ENCODE results near the gene CRTAC1. TPM values are rescaled to one million over a fixed set of nuclear protein-coding genes. Genes with fewer than 3 reads are reported as not detected.
A peak's percentile ranks its signal among the peaks of the same experiment; 100 is the strongest.

CRTAC1 gene, protein sequence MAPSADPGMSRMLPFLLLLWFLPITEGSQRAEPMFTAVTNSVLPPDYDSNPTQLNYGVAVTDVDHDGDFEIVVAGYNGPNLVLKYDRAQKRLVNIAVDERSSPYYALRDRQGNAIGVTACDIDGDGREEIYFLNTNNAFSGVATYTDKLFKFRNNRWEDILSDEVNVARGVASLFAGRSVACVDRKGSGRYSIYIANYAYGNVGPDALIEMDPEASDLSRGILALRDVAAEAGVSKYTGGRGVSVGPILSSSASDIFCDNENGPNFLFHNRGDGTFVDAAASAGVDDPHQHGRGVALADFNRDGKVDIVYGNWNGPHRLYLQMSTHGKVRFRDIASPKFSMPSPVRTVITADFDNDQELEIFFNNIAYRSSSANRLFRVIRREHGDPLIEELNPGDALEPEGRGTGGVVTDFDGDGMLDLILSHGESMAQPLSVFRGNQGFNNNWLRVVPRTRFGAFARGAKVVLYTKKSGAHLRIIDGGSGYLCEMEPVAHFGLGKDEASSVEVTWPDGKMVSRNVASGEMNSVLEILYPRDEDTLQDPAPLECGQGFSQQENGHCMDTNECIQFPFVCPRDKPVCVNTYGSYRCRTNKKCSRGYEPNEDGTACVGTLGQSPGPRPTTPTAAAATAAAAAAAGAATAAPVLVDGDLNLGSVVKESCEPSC
- total RNA-seq = under 1 TPM in 2 of 4 donors, not detected in 2; 0.41 to 0.79 TPM

DNA sequence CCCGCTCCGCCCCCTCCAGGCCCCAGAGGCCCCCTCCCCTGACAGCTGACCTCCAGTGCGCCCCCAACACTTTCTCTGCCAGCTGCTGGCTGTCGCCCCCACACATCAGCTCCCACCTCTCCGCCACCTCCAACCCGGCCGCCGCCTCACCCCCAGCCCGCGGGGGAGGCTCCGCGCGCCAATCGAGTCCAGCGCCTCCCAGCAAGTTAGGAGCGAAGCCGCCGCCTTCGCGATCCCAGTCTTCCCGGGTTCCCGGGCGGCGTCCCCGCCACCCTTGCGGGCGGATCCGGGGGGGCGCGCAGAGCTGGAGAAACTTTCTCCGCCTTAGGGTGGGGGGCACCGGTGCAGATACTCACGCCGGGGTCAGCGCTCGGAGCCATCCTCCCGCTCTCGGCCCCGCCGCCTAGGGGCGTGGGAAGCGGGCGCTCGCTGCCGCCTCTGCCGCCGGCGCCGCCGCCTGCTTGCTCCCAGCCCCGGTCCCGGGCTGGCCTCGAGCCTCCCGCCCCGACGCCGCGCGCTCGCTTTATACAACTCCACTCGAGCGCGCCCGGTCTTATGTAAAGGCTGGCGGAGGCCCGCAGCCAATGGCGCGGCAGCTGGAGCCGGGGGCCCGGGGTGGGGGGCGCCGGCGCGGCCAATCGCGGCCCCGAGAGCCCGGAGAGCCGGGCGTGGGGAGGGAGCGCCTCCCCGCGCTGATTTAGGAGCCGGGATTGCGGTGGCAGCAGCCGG is at the start of gene CRTAC1:
Gene CRTAC1 (minus strand): TSS at position 529 of the 729 bp plus-strand sequence. CDS start 149 bp downstream, at position 380.
- Histone ChIP-seq H3K9me3 (no peaks in the 10 kb centered on the region), H3K27ac (no peak within 1 kb of the TSS), H3K36me3 (no peaks in the 10 kb centered on the region), H3K4me3 (peak within 1 kb of the TSS; percentile 13 to 50 (median 32)), H3K4me1 (peaks cover 7 to 19% (median 17%) of the 10 kb centered on the region in 4 donors), H3K27me3 (peaks cover 95% of the 10 kb centered on the region)
- peak; percentile 41 for DNase-seq
- intact Hi-C loops (cut with DNase I; ENCODE audit: low total_unique reads) = no loop called here
- in situ Hi-C loops (cut with MboI; ENCODE audit: low pct_ligation_motif_present in 1 of 4, low pct_unique_long_range_greater_than_20kb in 1 of 4, low sequenced_read_pairs in 3 of 4) = loop anchor here in 2 of 4 donors (25.0 kb wide), 2 partner anchors 118 to 243 kb away; no protein-coding TSS in a partner anchor
- 3% methylated on average over 41 of the region's 86 CpGs; no CpG with 5 or more reads in 1 of the 2 donors for WGBS, 2 donors (ENCODE audit: low coverage in 1 of 2)
- TF ChIP-seq POLR2A (IDR thresholded peaks at IDR 0.05) (no peak), POLR2AphosphoS5 (IDR thresholded peaks at IDR 0.05) (peak in 1 of 3 donors; percentile 51)

DNA sequence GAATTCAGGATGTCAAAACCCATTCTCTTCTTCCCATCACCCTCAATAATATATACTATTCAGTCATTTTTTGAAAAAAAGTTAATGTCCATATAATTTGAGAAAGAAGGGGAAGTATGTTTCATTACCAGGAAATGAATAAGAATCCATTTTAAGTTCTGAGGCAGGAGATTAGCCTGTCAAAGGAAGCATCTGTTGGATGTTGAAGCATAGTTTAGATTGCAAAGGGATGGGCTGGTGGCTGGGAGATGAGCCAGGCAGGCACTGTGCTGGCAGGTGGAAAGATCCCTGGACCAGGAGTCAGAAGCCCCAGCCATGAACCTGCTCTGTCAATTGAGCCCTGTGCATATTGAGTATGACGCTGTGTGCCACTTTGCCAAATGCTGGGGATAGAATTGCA is 48.4 kb upstream of the CRTAC1 start:
- Histone ChIP-seq H3K4me3 (no peak overlapping the region), H3K27ac (no peak overlapping the region), H3K27me3 (peaks cover 5% of the 10 kb centered on the region), H3K4me1 (no peaks in the 10 kb centered on the region), H3K9me3 (no peaks in the 10 kb centered on the region), H3K36me3 (no peaks in the 10 kb centered on the region)
- in situ Hi-C loops (cut with MboI; ENCODE audit: low pct_ligation_motif_present in 1 of 4, low pct_unique_long_range_greater_than_20kb in 1 of 4, low sequenced_read_pairs in 3 of 4) (no loop called here), intact Hi-C loops (cut with DNase I; ENCODE audit: low total_unique reads) (no loop called here)
- no peak for DNase-seq
- TF ChIP-seq, protein P1, sequence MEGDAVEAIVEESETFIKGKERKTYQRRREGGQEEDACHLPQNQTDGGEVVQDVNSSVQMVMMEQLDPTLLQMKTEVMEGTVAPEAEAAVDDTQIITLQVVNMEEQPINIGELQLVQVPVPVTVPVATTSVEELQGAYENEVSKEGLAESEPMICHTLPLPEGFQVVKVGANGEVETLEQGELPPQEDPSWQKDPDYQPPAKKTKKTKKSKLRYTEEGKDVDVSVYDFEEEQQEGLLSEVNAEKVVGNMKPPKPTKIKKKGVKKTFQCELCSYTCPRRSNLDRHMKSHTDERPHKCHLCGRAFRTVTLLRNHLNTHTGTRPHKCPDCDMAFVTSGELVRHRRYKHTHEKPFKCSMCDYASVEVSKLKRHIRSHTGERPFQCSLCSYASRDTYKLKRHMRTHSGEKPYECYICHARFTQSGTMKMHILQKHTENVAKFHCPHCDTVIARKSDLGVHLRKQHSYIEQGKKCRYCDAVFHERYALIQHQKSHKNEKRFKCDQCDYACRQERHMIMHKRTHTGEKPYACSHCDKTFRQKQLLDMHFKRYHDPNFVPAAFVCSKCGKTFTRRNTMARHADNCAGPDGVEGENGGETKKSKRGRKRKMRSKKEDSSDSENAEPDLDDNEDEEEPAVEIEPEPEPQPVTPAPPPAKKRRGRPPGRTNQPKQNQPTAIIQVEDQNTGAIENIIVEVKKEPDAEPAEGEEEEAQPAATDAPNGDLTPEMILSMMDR (IDR thresholded peaks at IDR 0.05) = no peak
- TF ChIP-seq POLR2AphosphoS5 (IDR thresholded peaks at IDR 0.05) (no peak), EP300 (IDR thresholded peaks at IDR 0.05; ENCODE audit: low read depth) (no peak), POLR2A (IDR thresholded peaks at IDR 0.05) (no peak)
- WGBS, 2 donors (ENCODE audit: low coverage in 1 of 2) = 100% methylated on average over 1 of the region's 1 CpG; no CpG with 5 or more reads in 1 of the 2 donors

DNA sequence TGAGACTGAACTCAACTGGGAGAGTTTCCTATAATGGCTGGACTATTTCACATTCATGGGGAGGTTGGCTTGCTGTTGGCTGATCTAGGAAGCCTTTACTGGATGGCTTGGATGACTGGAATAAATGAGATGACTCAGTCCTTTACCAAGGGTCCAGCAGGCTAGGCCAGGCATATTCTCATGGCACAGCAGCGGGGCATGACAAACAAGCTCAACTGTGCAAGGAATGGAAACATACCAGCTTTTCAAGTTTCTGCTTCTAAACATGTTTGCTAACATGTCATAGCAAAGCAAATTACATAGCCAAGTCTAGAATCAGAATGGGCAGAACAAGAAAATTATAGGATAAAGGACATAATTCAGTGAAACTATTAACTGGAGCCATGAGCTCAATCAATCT is 46.8 kb upstream of the CRTAC1 start:
- intact Hi-C loops (cut with DNase I; ENCODE audit: low total_unique reads) = no loop called here
- in situ Hi-C loops (cut with MboI; ENCODE audit: low pct_ligation_motif_present in 1 of 4, low pct_unique_long_range_greater_than_20kb in 1 of 4, low sequenced_read_pairs in 3 of 4) = no loop called here
- WGBS, 2 donors (ENCODE audit: low coverage in 1 of 2) = 61% methylated on average over 1 of the region's 1 CpG; no CpG with 5 or more reads in 1 of the 2 donors
- Histone ChIP-seq H3K4me3 (no peak overlapping the region), H3K4me1 (no peaks in the 10 kb centered on the region), H3K27ac (no peak overlapping the region), H3K36me3 (no peaks in the 10 kb centered on the region), H3K27me3 (peaks cover 8% of the 10 kb centered on the region), H3K9me3 (no peaks in the 10 kb centered on the region)
- no peak for TF ChIP-seq POLR2AphosphoS5 (IDR thresholded peaks at IDR 0.05)
- TF ChIP-seq EP300 (IDR thresholded peaks at IDR 0.05; ENCODE audit: low read depth) = no peak
- TF ChIP-seq, protein P1 (IDR thresholded peaks at IDR 0.05) = no peak
- TF ChIP-seq POLR2A (IDR thresholded peaks at IDR 0.05) = no peak
- no peak for DNase-seq

DNA sequence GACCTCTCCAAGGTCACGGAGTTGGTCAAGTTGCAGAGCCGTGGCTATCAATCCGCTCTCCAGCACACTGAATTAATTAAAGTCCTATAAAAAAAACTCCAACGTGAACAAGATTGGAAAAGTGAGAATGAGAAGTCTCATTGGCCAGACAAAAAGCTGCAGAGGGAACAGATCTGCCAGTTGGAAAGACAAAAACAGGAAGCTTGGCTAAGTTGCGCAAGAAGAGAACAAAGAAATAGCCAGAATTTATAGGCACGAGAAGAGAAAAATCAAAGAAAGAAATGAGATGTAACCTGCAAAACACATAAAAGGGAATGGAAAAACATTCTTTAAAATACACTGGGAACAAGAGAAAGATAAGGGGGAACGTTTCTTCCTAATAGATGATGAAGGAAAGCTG is 45.7 kb upstream of the CRTAC1 start:
- WGBS, 2 donors (ENCODE audit: low coverage in 1 of 2) = 56 to 64% methylated on average over 7 of the region's 7 CpGs
- peaks cover 8% of the 10 kb centered on the region for H3K27me3 ChIP-seq
- no peak for DNase-seq
- no peak overlapping the region for H3K4me3 ChIP-seq
- intact Hi-C loops (cut with DNase I; ENCODE audit: low total_unique reads) = no loop called here
- in situ Hi-C loops (cut with MboI; ENCODE audit: low pct_ligation_motif_present in 1 of 4, low pct_unique_long_range_greater_than_20kb in 1 of 4, low sequenced_read_pairs in 3 of 4) = no loop called here
- TF ChIP-seq, protein P1 (IDR thresholded peaks at IDR 0.05) = no peak
- no peak for TF ChIP-seq POLR2A (IDR thresholded peaks at IDR 0.05)
- no peak for TF ChIP-seq POLR2AphosphoS5 (IDR thresholded peaks at IDR 0.05)
- TF ChIP-seq EP300 (IDR thresholded peaks at IDR 0.05; ENCODE audit: low read depth) = no peak
- H3K36me3 ChIP-seq = no peaks in the 10 kb centered on the region
- H3K27ac ChIP-seq = no peak overlapping the region
- no peaks in the 10 kb centered on the region for H3K9me3 ChIP-seq
- H3K4me1 ChIP-seq = no peaks in the 10 kb centered on the region

All from transverse colon (tissue), 4 donors.